Activated naive CD8-positive, alpha-beta T cell (primary cell): Measurements from ENCODE around the gene CYTL1.

Experiments used
- H3K27ac Mint-ChIP-seq: one replicate; pipeline ENCODE4 v1.8.0; 2021; ENCODE audit warnings: mixed read lengths
- H3K27me3 Mint-ChIP-seq: one replicate; pipeline ENCODE4 v1.8.0; 2021; ENCODE audit warnings: mixed read lengths
- H3K36me3 Mint-ChIP-seq: one replicate; pipeline ENCODE4 v1.8.0; 2021; ENCODE audit warnings: mixed read lengths
- H3K4me1 Mint-ChIP-seq: one replicate; pipeline ENCODE4 v1.8.0; 2021; ENCODE audit warnings: low read depth, mixed read lengths
- H3K4me3 Mint-ChIP-seq: one replicate; pipeline ENCODE4 v1.8.0; 2021; ENCODE audit warnings: mild to moderate bottlenecking, mixed read lengths
- H3K9me3 Mint-ChIP-seq: one replicate; pipeline ENCODE4 v1.8.0; 2021; ENCODE audit warnings: low read depth, mixed read lengths

CYTL1 gene

DNA sequence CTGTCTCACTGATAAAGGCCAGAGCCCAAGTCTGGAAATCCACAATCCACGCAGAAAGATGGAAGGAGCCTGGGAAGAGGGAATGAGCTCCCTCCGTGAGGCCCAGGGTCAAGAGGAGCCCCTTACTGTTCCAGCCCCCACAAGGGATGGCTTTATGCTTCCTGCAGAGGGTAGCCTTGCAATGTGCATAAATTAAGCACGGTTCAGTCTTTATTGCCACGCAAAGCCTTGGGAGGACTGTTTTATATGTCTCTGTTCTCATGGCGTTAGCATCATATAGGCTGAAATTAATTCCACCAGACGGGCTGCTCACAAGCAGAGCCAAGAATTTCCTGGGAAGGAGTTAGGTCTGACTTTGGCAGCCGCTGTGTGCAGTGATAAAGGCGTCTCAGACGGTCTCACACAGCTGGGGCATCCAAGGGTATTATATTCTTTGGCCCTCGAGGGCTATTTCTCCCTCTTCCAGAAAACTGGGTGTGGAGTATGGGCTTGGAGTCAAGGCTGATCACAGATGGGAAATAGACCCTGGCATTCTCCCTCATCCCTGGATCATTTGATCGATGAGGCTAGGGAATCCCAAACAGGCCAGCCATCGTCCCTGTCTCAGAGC, 38.5 kb downstream of the CYTL1 start:
- Mint-ChIP-seq H3K27ac (no peak overlapping the region), H3K9me3 (peaks cover 5% of the 10 kb centered on the region), H3K36me3 (peaks cover 3% of the 10 kb centered on the region), H3K27me3 (no peaks in the 10 kb centered on the region), H3K4me3 (no peak overlapping the region), H3K4me1 (no peaks in the 10 kb centered on the region)

DNA sequence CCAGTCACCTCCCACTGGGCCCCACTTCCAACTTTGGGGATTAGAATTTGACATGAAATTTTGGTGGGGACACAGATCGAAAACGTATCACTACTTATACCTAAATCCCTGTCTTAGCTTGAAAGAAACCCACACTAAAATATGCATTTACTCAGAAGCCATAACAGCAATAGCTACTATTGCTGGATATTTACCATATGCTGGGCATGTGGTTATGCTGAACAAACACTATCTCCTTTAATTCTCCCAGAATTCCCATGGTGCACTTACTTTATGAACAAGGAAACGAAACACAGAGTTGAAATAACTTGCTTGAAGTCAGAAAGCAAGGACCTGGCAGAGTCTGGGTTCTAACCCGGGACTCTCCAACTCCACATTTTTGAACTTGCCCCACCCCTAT, 39.3 kb downstream of the CYTL1 start:
- no peaks in the 10 kb centered on the region for H3K4me1 Mint-ChIP-seq
- no peaks in the 10 kb centered on the region for H3K27me3 Mint-ChIP-seq
- peaks cover 10% of the 10 kb centered on the region for H3K9me3 Mint-ChIP-seq
- H3K36me3 Mint-ChIP-seq = peaks cover 7% of the 10 kb centered on the region
- H3K4me3 Mint-ChIP-seq = no peak overlapping the region
- no peak overlapping the region for H3K27ac Mint-ChIP-seq

DNA sequence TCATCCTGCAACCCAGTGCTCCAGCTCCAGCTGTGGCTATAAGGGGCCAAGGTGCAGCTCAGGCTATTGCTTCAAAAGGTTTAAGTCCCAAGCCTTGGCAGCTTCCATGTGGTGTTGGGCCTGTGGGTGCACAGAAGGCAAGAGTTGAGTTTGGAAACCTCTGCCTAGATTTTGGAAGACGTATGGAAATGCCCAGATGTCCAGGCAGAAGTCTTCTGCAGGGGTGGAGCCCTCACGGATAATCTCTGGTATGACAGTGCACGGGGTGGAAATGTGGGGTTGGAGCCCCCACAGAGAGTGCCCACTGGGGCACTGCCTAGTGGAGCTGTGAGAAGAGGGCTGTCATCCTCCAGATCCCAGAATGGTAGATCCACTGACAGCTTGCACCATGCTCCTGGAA, 44.5 kb downstream of the CYTL1 start:
- Mint-ChIP-seq H3K27me3 (peaks cover 2% of the 10 kb centered on the region), H3K4me3 (no peak overlapping the region), H3K36me3 (peaks cover 7% of the 10 kb centered on the region), H3K27ac (no peak overlapping the region), H3K4me1 (no peaks in the 10 kb centered on the region), H3K9me3 (peaks cover 10% of the 10 kb centered on the region)

DNA sequence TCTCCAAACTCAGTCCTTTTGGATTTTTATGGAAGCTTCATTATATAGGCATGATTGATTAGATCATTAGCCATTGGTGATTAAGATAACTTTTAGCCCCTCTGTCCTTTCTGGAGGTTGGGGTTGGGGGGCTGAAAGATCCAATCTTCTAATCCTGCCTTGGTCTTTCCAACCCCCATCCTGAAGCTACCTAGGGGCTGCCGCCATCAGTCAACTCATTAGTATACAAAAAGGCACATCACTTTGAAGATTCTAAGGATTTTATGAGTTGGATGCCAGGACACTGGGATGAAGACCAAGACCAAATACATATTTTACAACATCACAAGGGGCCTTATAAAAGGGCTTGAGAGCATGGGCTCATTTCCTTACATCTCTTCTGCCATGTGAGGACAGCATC, 47.5 kb downstream of the CYTL1 start:
- H3K9me3 Mint-ChIP-seq = peaks cover 7% of the 10 kb centered on the region
- H3K4me1 Mint-ChIP-seq = no peaks in the 10 kb centered on the region
- peaks cover 2% of the 10 kb centered on the region for H3K27me3 Mint-ChIP-seq

DNA sequence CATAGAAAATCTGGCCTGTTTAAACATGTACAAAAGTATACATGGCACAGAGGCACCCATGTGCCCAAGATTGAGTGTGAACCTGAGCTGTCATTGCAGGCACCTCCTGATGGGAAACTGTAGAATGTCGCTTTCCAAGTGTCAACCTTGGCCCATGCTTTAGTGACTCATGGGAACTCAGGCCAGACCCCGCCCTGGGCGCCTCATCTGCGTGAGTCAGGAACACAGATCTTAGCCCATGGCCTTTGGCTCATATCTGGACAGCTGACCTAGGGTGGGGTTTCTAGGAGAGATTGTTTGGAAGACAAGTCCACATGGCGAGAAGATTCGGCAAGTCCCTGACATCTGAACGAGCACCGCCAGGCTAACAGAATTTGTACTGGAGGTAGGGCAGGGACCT, 50.0 kb downstream of the CYTL1 start:
- H3K9me3 Mint-ChIP-seq = no peaks in the 10 kb centered on the region
- no peaks in the 10 kb centered on the region for H3K4me1 Mint-ChIP-seq
- H3K27ac Mint-ChIP-seq = no peak overlapping the region

More for the DNA sequence above, 47.5 kb downstream of the CYTL1 start:
- Mint-ChIP-seq H3K4me3 (no peak overlapping the region), H3K27ac (no peak overlapping the region), H3K36me3 (peaks cover 5% of the 10 kb centered on the region)

DNA sequence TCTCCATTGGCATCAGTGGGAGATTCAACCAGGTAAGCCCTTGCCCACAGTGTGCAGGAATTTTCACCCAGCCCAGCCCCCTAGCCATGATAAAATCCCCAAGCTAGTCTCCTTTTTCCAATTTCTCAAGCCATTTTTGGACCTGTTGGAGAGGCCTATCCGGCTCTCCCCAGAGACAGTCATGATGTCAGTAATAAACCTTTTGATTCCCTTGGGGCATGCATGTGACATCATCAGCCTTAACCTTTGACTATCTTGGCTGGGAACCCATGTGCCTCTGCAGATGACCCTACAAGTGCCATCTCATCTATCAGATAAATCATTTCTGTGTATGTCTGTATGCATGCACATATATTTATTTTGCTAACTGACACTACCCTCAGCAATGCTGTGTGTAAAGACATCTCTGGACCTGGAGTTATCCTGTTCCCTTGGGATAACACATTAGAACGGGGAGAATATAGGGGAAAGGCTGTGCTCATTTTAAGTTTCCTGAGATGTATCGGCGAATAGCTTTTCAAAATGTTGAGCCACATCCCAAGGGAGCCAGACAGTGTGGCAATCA, 51.0 kb downstream of the CYTL1 start:
- Mint-ChIP-seq H3K4me1 (no peaks in the 10 kb centered on the region), H3K4me3 (no peak overlapping the region), H3K36me3 (peaks cover 5% of the 10 kb centered on the region), H3K9me3 (peaks cover 4% of the 10 kb centered on the region), H3K27ac (no peak overlapping the region), H3K27me3 (peaks cover 2% of the 10 kb centered on the region)

More for the DNA sequence above, 50.0 kb downstream of the CYTL1 start:
- Mint-ChIP-seq H3K4me3 (no peak overlapping the region), H3K27me3 (peaks cover 2% of the 10 kb centered on the region), H3K36me3 (peaks cover 2% of the 10 kb centered on the region)
